ENCODE measurements around the gene CDIPT.

Gene CDIPT

GRCh38 chr16:29862884-29863668 lies at the start of gene CDIPT:
Gene CDIPT, minus strand, starts transcription at chr16:29863226. Its CDS starts 369 bp downstream, at chr16:29862857.
- peak; percentile 73 for TF ChIP-seq CTCF (IDR thresholded peaks at IDR 0.05)

GRCh38 chr16:29912087-29912486 lies 49.1 kb upstream of the CDIPT start:
- no peak for TF ChIP-seq CTCF (IDR thresholded peaks at IDR 0.05)

GRCh38 chr16:29911676-29912010 lies 48.6 kb upstream of the CDIPT start:
- TF ChIP-seq CTCF (IDR thresholded peaks at IDR 0.05): no peak

DNA sequence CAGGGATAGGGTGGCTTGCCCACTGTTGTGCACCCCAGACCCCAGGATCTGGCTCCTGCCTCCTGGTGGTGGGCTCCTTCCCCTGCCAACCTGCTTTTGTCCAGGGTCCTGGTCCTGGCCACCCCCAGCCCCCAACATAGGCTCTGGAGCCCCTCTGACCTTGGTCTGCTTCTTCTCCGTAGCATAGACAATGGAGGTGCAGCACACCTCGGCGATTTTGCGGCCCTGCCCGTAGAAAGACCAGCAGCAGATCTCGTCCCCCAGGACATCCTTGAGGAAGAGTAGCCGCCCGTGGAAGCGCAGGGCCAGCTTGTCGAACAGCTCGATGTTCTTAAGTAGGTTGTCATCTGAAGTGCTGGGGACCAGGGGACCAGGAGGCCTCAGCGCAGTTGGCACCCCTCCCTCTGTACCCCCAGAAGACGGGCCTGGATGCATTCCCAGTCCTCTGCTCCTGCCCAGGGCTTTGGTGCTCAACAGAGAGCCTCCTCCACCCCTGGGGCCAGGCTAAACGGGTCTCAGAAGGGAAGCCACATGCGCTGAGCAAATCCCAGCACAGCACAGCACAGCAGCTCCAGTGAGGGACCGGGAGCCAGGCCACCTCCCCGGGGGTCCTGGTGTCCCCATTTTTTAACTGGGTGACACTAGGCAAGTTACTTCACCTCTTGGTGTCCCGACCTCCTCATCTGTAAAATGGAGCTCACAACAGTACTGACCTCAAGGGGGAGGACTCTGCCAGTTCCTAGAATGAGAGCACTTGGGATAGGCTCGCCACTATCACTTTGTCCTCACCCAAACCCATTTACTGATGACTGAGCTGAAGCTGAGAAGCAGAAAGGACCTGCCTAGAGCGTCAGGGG lies 48.0 kb upstream of the CDIPT start:
- TF ChIP-seq CTCF (IDR thresholded peaks at IDR 0.05): no peak

DNA sequence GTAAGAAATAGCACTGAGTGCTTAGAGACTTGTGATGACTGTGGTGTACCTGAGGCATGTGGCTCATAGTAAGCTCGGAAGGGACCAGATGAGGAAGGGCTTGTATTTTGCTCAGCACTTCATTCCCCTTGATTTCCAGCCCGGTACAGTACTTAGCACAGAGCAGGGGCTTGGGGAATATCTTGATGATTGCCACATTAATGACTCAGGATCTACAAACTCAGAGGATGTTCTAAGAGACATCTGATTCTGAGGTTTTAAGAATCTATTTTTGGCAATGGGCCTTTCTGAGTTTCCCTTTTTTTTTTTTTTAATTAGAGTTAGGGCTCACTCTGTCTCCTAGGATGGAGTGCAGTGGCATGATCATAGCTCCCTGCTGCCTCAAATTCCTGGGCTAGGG lies 46.4 kb upstream of the CDIPT start:
- no peak for TF ChIP-seq CTCF (IDR thresholded peaks at IDR 0.05)

DNA sequence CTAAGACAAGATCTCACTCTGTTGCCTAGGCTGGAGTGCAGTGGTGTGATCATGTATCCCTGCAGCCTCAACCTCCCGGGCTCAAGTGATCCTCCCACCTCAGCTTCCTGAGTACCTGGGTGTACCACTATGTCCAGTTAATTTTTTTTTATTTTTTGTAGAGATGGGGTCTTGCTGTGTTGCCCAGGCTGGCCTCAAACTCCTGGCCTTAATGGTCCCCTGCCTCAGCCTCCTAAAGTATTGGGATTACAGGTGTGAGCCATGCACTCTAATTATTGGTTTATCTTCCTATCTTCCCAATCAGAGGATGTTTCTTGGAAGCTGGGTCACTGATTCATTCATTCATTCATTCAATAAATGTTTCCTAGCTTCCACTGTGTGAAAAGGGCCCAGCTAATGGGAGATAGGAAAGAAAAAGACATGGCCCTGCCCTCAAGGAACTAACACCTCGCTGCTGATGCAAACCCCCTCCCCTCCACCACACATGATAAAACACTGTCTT lies 45.7 kb upstream of the CDIPT start:
- no peak for TF ChIP-seq CTCF (IDR thresholded peaks at IDR 0.05)

DNA sequence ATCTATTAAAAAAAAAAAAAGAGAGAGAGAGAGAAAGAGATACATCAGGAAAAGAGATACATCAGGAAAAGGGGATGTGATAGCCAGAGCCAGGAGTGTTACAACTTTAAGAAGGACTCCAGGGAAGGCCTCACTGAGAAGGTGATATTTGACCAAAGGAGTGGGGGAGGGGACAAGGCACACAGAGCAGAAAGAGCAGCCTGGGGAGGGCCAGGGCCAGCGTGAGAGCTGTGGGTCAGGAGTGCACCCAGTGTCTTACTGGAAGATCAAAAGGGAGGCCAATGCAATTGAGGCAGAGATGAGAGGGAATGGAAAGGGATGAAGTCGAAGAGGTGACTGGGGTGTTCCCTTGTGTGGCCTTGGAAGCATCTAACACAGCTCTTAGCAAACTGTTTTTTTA lies 44.9 kb upstream of the CDIPT start:
- no peak for TF ChIP-seq CTCF (IDR thresholded peaks at IDR 0.05)
